SIG-M5 treated with dmso at 0.1 percent for 504 hours (cell line): ENCODE measurements around the gene ZNF438.
"Not testable (repeated sequence)": the region's sequence is repeated elsewhere in the genome, so short reads cannot be mapped to it uniquely, and the experiment has no call there.

Experiments used
- DNase-seq: peaks from one replicate; lab custom pipeline; 2025; ENCODE audit not compliant: unreplicated experiment; lab: John Stamatoyannopoulos, UW

The ZNF438 gene

DNA sequence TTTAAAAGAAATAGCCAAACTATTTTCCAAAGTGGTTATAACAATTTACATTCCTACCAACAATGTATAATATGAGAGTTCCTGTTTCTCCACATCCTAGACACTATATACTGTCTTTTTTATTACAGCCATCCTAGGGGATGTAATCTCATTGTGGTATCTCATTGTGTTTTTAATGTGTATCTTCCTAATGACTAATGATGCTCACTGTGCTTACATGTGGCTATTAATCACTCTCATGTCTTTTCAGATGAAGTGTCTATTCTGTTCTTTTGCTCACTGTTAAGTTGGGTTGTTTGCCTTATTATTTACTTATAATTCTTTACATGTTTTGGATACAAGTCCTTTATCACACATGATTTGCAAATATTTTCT is 71.8 kb downstream of the ZNF438 start:
- DNase-seq, result no peak

DNA sequence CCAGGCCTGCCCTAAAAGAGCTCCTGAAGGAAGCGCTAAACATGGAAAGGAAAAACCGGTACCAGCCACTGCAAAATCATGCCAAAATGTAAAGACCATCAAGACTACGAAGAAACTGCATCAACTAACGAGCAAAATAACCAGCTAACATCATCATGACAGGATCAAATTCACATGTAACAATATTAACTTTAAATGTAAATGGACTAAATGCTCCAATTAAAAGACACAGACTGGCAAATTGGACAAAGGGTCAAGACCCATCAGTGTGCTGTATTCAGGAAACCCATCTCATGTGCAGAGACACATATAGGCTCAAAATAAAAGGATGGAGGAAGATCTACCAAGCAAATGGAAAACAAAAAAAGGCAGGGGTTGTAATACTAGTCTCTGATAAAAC is 82.4 kb downstream of the ZNF438 start:
- DNase-seq, result not testable (repeated sequence)

DNA sequence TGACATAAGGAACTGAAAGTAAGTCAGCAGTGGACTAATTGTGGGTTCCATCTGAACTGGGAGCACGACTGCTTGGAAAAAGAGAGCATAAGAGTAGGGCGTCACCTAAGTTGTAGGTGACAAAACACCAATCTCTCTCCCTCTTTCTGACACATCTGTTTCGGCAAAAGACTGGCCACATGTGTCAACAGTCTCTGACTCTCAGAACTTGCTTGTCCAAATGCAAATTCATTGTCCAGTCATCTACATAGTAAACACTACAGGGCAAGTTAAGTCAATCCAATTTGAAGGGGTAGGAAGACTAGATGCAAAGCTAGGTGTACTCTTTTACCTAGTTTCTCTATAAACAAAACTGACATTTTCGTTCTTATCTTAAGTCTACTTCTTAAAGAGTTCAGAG is 87.7 kb downstream of the ZNF438 start:
- DNase-seq, result no peak

GRCh38 chr10:30943451-30943850 is 88.2 kb downstream of the ZNF438 start:
- no peak for DNase-seq

DNA sequence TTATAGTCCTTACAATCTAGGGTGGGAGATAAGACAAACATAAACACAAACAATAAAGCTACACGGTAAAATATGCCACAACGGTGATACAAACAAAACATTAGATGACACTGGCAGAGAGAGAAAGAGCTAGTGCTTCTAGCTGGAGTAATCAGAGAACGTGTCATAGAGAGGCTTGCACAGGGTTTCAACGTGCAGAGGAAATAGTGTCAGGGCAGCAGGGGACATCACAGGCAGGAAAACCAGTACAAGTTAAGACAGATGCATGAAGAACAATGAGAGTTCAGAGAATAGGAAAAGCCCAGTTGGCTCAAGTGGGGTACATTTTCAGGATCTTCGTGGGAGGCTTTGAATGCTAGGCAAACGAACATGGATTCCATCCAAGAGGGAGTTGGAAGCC is 91.4 kb downstream of the ZNF438 start:
- DNase-seq, result no peak

DNA sequence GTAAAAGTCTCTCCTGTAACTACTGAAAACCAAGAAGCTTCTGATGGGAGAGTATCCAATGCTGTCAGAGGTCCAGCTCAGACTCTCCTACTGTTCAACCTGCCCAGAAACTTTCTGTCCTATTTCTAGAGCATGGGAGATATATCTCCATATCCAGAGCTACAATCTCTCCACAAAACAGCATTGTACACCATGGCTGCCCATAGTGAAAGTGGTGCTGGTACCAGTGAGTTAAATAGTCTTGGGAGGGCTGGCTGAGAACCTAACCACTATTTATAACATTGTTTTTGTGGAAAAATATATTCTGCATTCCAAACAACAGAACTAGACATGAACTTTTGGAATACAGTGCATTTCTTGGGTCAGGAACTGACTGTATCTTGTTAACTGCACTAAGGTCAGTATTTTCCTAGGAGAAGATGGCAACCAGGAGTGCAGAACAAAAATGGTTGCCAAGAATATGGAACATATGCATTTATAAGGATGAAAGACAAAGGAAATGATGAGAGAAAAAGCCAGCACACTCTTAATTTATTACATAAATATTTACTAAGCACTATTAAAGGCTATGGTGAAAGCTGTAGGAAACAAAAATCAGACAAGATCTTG is 91.9 kb downstream of the ZNF438 start:
- DNase-seq, result no peak

GRCh38 chr10:30935078-30935477 is 96.6 kb downstream of the ZNF438 start:
- no peak for DNase-seq

- no peak for DNase-seq
These were observed 100.6 kb downstream of the ZNF438 start for GRCh38 chr10:30931094-30931493.

GRCh38 chr10:30929901-30930520 is 101.7 kb downstream of the ZNF438 start:
- no peak for DNase-seq

DNA sequence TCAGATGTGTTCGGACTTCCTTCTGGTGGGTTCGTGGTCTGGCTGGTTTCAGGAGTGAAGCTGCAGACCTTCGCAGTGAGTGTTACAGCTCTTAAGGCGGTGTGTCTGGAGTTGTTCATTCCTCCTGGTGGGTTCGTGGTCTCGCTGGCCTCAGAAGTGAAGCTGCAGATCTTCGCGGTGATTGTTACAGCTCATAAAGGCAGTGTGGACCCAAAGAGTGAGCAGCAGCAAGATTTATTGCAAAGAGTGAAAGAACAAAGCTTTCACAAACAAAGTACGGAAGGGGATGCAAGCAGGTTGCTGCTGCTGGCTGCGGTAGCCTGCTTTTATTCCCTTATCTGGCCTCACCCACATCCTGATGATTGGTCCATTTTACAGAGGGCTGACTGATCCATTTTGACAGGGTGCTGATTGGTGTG is 102.3 kb downstream of the ZNF438 start:
- not testable (repeated sequence) for DNase-seq

GRCh38 chr10:30928742-30929141 is 102.9 kb downstream of the ZNF438 start:
- no peak for DNase-seq

- DNase-seq, result no peak
These were observed 113.0 kb downstream of the ZNF438 start for GRCh38 chr10:30918651-30919050.

DNA sequence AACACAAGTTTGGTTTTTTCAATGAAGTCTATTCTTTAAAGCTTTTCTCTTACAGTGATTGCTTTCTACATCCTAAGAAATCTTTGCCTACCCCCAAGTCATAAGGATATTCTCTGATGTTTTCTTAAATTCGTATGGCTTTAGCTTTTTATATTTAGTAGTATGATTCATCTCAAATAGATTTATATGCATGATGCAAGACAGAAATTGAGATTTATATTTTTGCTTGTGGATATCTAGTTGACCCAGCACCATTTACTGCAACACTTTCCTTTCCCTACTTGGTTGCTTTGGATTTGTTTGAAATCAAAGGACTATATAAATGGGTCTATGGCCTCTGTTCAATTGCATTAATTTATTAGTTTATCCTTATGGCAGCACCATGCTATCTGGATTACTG is 113.9 kb downstream of the ZNF438 start:
- DNase-seq, result no peak

GRCh38 chr10:30917067-30917466 is 114.6 kb downstream of the ZNF438 start:
- no peak for DNase-seq

- peak; percentile 18 for DNase-seq
These were observed 116.5 kb downstream of the ZNF438 start for GRCh38 chr10:30915146-30915545.

GRCh38 chr10:30911303-30911863 is 120.3 kb downstream of the ZNF438 start:
- DNase-seq, result no peak

- no peak for DNase-seq
These were observed 128.1 kb downstream of the ZNF438 start for GRCh38 chr10:30903397-30904138.

- no peak for DNase-seq
These were observed 128.9 kb downstream of the ZNF438 start for GRCh38 chr10:30902621-30903396.

GRCh38 chr10:30901487-30901886 is 130.2 kb downstream of the ZNF438 start:
- DNase-seq, result not testable (repeated sequence)

DNA sequence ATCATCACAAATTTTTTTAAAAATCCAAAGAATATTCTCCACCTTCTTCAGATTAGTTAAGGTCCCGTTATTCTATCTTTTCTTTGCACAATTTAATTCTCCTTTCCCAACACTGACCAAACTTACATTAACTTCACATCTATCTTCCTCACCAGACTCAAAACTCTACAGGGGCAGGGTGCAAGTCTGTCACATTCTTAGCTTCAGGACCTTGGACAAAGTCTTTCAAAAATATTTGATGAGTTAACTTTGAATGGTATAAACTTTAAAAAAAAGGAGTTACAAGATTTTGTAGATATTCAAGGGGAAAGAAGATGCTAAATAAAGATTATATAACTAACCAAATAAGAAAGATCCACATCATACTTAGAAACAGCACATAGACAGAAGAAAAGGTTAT is 132.7 kb downstream of the ZNF438 start:
- no peak for DNase-seq

DNA sequence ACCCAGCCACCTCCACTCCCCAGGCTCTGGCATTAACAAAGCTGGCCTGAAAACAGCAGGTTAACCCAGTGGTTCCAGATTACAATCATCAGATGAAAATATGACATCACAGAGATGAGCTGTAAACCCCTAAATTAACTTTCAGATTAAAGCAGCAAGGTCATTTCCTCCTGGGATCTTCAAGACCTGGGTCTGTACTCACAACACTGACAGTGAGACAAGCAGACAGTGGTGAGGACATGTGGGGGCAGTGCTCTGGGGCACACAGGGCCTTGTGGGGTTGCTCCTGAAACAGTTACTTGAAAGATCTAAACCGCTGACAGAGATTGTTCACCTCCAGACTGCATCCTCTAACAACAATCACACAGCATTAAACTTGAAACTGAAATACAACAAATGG is 134.1 kb downstream of the ZNF438 start:
- no peak for DNase-seq
